GM13976 (cell line): Measurements from ENCODE around the gene GLRA2.
A peak's percentile ranks its signal among the peaks of the same experiment; 100 is the strongest.

Experiments
- DNase-seq: peaks from one replicate; pipeline ENCODE4 v3.0.0; 2012; ENCODE audit warnings: low spot score
- in situ Hi-C: fragments of 300-500 bp; cut with MboI; formaldehyde crosslinking; loops from one replicate; pipeline ENCODE4 v1.12.0; 2022; ENCODE audit warnings: low sequenced_read_pairs, mixed read lengths, inconsistent platforms; ENCODE audit not compliant: unreplicated experiment
- TF ChIP-seq, protein P1 (sequence below): IDR thresholded peaks from 2 replicates; pipeline ENCODE4 v1.5.1; 2012; ENCODE audit warnings: borderline replicate concordance, mild to moderate bottlenecking; ENCODE audit not compliant: insufficient read depth; ENCODE audit errors: extremely low read depth, missing control alignments, control extremely low read depth

The GLRA2 gene

DNA sequence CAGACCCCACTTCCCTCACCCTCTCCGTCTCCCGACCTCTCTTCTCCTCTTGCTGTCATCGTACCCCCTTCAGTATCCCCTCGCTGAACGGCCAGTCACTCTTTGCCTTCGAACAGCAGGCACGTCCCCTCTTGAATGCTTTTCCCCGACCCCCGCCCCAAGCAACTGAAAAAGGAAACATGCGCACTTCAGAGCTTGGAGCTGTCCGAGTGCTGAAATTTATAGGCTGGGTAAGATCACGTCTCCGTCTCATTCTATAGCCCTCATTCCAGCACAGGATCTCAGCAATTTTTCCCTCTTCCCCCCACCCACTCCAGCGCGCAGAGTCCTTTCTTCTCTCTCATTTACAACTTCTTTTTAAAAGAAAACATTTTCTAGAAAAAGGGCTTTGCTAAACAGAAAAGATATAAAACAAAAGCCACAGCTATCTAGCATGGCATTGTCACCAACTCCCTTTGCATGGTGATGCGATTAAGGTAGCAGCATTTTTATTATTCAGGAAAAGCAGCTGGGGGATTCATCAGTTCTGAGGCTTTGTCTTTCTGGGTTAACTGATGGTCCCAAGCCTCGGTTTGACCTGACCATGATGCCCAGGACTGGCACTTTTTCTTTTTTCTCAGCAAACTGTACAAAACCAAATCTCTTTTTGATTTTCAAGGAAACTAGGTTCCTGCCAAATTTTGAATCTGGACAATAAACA is at the start of gene GLRA2:
TSS of gene GLRA2 (plus strand) at position 247 of the 700 bp plus-strand sequence. CDS start 522 bp downstream, outside the sequence.
- in situ Hi-C loops: loop anchor here (25.0 kb wide), 1 partner anchor 442 kb away; no protein-coding TSS in a partner anchor
- DNase-seq: no peak
- TF ChIP-seq, protein P1, sequence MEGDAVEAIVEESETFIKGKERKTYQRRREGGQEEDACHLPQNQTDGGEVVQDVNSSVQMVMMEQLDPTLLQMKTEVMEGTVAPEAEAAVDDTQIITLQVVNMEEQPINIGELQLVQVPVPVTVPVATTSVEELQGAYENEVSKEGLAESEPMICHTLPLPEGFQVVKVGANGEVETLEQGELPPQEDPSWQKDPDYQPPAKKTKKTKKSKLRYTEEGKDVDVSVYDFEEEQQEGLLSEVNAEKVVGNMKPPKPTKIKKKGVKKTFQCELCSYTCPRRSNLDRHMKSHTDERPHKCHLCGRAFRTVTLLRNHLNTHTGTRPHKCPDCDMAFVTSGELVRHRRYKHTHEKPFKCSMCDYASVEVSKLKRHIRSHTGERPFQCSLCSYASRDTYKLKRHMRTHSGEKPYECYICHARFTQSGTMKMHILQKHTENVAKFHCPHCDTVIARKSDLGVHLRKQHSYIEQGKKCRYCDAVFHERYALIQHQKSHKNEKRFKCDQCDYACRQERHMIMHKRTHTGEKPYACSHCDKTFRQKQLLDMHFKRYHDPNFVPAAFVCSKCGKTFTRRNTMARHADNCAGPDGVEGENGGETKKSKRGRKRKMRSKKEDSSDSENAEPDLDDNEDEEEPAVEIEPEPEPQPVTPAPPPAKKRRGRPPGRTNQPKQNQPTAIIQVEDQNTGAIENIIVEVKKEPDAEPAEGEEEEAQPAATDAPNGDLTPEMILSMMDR: no peak

DNA sequence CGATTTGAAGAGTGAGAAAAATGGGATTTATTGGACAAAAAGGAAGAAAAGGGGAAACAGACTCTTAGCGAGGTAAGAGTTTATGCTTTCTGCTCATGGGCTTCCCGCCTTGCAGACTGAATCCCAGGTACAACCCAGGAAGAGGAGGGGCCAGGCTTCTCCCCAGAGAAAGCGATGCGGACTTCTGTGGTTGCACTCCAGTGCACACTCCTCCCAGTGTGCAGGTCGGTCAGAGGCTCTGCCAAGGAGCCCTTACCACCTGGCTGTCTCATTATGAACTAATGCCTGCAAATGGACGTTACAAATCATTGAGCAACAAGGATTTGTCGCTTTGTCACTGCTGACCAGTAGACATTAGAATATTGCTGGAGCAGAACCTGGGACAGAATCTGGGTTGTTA is 39.9 kb upstream of the GLRA2 start:
- in situ Hi-C loops: no loop called here

DNA sequence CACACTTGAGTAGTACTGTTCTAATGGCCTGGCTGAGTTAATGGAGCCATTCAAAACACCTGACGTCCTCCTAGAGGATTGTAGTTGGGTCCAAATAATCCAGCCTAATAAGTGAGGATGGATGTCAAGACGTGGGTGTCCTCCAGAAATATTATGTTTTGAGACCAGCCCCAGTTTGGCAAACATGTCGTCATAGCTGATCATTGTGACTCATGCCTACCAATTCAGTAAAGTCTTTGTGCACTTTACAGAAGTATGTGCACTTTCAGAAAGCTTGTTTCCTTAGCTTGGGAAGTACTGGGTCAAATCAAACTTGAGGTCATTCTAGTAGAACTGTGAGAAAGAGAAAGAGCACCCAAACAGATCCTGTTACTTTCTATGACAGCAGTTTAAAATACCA is 37.6 kb upstream of the GLRA2 start:
- TF ChIP-seq, protein P1: no peak
- in situ Hi-C loops: no loop called here
- no peak for DNase-seq

More for the DNA sequence above, 39.9 kb upstream of the GLRA2 start:
- no peak for DNase-seq
- TF ChIP-seq, protein P1: no peak

DNA sequence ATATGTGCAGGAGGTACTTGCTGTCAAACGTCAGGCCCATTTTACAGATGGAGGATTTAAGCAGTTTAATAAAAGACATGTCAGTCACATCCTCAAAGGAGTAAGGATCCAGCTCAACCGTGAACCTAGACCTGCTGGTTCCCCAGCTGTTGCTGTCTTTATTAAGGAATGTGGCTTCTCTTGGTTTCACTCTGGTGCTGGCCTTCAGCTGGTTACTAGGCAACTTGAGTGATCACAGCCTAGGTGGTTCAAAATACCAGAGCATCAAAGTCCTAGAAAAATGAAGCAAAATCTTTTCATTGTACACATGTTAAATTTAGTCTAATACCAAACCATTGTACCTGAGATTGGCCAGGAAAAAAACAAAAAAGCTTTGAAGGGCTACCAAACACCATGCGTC is 32.7 kb upstream of the GLRA2 start:
- TF ChIP-seq, protein P1: no peak

DNA sequence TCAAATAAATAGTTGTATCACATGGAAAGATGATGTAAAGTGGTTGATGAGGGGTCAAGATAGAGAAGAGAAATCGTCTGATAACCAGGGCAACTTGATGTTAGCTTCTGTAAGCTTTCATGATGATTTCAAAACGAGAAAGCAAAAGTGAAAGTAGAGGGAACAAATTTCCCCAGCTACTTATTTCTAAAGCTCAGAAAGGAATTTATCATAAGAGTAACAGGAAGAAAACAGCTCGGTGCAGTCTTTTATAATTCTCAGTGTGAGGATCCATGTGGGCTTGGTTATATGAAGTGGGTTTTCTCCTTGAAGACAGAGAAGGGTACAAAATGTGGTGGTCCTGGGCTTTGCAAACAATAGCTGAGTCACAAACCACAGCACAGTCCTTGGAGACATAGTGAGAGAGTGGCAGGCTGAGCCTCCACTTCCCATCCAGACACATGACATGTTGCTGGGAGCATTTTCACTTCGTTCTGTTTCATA is 32.1 kb upstream of the GLRA2 start:
- peak; percentile 3 for DNase-seq
- TF ChIP-seq, protein P1: no peak
- in situ Hi-C loops: no loop called here

More for the DNA sequence above, 32.7 kb upstream of the GLRA2 start:
- in situ Hi-C loops: no loop called here
- no peak for DNase-seq

DNA sequence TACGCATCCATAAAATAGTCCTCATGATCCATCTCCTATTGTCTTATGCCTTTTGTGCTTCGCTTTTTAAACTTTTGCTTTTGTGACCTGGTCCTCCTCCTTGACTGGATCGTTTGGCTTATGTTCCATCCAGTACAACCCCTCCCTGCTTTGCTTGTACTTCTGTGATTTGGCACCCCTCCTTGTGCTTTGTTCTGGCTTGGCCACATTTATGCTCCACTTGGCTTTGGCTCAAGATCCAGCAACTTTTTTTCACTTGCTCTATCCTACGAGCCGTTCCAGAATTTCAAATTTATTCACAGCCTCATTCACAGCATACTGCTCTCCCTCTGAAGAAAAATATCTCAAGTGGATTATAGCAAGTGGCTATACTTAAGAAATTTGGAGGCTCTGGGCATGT is 28.0 kb upstream of the GLRA2 start:
- DNase-seq: no peak
- TF ChIP-seq, protein P1: no peak
- in situ Hi-C loops: no loop called here

DNA sequence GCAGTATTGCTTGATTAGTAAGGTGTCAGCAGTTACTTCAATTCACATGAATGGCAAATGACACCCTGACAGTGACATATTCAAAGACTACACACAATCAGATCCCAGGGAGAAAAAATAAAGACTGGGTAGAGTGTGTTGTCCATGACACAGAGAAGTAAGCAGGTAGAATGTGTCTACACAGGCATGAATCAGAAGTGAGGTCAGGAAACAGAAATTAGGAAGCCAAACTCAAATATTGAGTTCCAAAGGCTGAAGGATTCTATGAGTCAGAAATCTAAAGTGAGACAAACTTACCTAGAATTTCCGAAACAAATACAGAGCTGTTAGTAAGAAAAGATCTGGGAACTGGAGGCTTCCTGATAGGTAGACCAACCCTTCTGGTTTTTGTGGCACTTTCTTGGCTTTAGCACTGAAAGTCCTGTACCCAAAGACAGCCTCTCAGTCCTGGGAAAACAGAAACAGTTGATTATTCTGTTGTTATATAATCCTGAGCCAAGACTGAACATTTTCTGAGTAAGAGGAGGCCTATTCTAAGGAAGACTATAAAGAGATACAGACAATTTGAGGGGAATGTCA is 24.3 kb upstream of the GLRA2 start:
- TF ChIP-seq, protein P1: no peak
- in situ Hi-C loops: no loop called here
- DNase-seq: no peak
